Progenitor cell of endocrine pancreas (in vitro differentiated cells): Measurements from ENCODE around the gene ARL14EPL. TPM values are rescaled to one million over a fixed set of nuclear protein-coding genes. Genes with fewer than 3 reads are reported as not detected.

Source experiments
- DNase-seq: peaks from one replicate; pipeline ENCODE4 v3.0.0; 2021; ENCODE audit warnings: low spot score; ENCODE audit not compliant: unreplicated experiment
- H3K27ac Mint-ChIP-seq: 2 replicates; pipeline ENCODE4 v1.8.0; 2021; ENCODE audit warnings: mild to moderate bottlenecking, moderate library complexity, mixed read lengths
- H3K27me3 Mint-ChIP-seq: 2 replicates; pipeline ENCODE4 v1.8.0; 2021; ENCODE audit warnings: mixed read lengths
- H3K36me3 Mint-ChIP-seq: 2 replicates; pipeline ENCODE4 v1.8.0; 2022; ENCODE audit warnings: mixed read lengths; ENCODE audit not compliant: insufficient read depth
- H3K4me1 Mint-ChIP-seq: 2 replicates; pipeline ENCODE4 v1.8.0; 2021; ENCODE audit warnings: low read depth, mixed read lengths
- H3K4me3 Mint-ChIP-seq: 2 replicates; pipeline ENCODE4 v1.8.0; 2021; ENCODE audit warnings: low read depth, mild to moderate bottlenecking, moderate library complexity, mixed read lengths
- H3K9me3 Mint-ChIP-seq: 2 replicates; pipeline ENCODE4 v1.8.0; 2021; ENCODE audit warnings: low read depth, mixed read lengths
- total RNA-seq: library from RNA; stranded (reverse); gene quantifications from 2 replicates; pipeline ENCODE4 v1.2.1, GENCODE V29; 2021
- TF ChIP-seq, protein P1 (sequence below): fragments of 200-600 bp; sonication (generic); IDR thresholded peaks from one replicate; pipeline ENCODE4 v1.5.0; 2021; ENCODE audit warnings: antibody characterized with exemption, mild to moderate bottlenecking; ENCODE audit not compliant: unreplicated experiment

The ARL14EPL gene
- total RNA-seq, 1 donor from 2014 or later = not detected

- H3K9me3 Mint-ChIP-seq = no peaks in the 10 kb centered on the region
- peaks cover 8% of the 10 kb centered on the region for H3K27me3 Mint-ChIP-seq
- no peak for DNase-seq
- no peaks in the 10 kb centered on the region for H3K36me3 Mint-ChIP-seq
- TF ChIP-seq, protein P1, sequence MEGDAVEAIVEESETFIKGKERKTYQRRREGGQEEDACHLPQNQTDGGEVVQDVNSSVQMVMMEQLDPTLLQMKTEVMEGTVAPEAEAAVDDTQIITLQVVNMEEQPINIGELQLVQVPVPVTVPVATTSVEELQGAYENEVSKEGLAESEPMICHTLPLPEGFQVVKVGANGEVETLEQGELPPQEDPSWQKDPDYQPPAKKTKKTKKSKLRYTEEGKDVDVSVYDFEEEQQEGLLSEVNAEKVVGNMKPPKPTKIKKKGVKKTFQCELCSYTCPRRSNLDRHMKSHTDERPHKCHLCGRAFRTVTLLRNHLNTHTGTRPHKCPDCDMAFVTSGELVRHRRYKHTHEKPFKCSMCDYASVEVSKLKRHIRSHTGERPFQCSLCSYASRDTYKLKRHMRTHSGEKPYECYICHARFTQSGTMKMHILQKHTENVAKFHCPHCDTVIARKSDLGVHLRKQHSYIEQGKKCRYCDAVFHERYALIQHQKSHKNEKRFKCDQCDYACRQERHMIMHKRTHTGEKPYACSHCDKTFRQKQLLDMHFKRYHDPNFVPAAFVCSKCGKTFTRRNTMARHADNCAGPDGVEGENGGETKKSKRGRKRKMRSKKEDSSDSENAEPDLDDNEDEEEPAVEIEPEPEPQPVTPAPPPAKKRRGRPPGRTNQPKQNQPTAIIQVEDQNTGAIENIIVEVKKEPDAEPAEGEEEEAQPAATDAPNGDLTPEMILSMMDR = no peak
- no peaks in the 10 kb centered on the region for H3K4me1 Mint-ChIP-seq
- H3K4me3 Mint-ChIP-seq = no peak overlapping the region
- no peak overlapping the region for H3K27ac Mint-ChIP-seq
Measured at GRCh38 chr5:116063950-116064349, 31.7 kb downstream of the ARL14EPL start.

GRCh38 chr5:116068028-116068632 lies 35.9 kb downstream of the ARL14EPL start:
- Mint-ChIP-seq H3K27ac (no peak overlapping the region), H3K9me3 (no peaks in the 10 kb centered on the region), H3K36me3 (no peaks in the 10 kb centered on the region), H3K4me1 (no peaks in the 10 kb centered on the region), H3K4me3 (no peak overlapping the region), H3K27me3 (peaks cover 9% of the 10 kb centered on the region)
- DNase-seq = no peak
- TF ChIP-seq, protein P1 = peak; percentile 91

GRCh38 chr5:116071211-116071610 lies 38.9 kb downstream of the ARL14EPL start:
- no peak for DNase-seq
- no peaks in the 10 kb centered on the region for H3K4me1 Mint-ChIP-seq
- no peak overlapping the region for H3K4me3 Mint-ChIP-seq
- H3K9me3 Mint-ChIP-seq = no peaks in the 10 kb centered on the region
- TF ChIP-seq, protein P1 = no peak
- H3K27me3 Mint-ChIP-seq = peaks cover 6% of the 10 kb centered on the region
- H3K36me3 Mint-ChIP-seq = no peaks in the 10 kb centered on the region
- H3K27ac Mint-ChIP-seq = no peak overlapping the region

GRCh38 chr5:116075191-116075831 lies 43.0 kb downstream of the ARL14EPL start:
- Mint-ChIP-seq H3K36me3 (no peaks in the 10 kb centered on the region), H3K27ac (no peak overlapping the region), H3K4me3 (no peak overlapping the region)

GRCh38 chr5:116076496-116076895 lies 44.2 kb downstream of the ARL14EPL start:
- Mint-ChIP-seq H3K36me3 (no peaks in the 10 kb centered on the region), H3K27me3 (peaks cover 3% of the 10 kb centered on the region), H3K9me3 (no peaks in the 10 kb centered on the region), H3K4me3 (no peak overlapping the region), H3K27ac (no peak overlapping the region), H3K4me1 (no peaks in the 10 kb centered on the region)
- TF ChIP-seq, protein P1 = no peak
- DNase-seq = no peak

More at GRCh38 chr5:116075191-116075831, 43.0 kb downstream of the ARL14EPL start:
- Mint-ChIP-seq H3K9me3 (no peaks in the 10 kb centered on the region), H3K27me3 (peaks cover 3% of the 10 kb centered on the region), H3K4me1 (no peaks in the 10 kb centered on the region)
- DNase-seq = no peak
- TF ChIP-seq, protein P1 = no peak
